ENCODE data around the gene PGLYRP4. TPM values are rescaled to one million over a fixed set of nuclear protein-coding genes. Genes with fewer than 3 reads are reported as not detected.
"Not testable (repeated sequence)": the region's sequence is repeated elsewhere in the genome, so short reads cannot be mapped to it uniquely, and the experiment has no call there.

The PGLYRP4 gene
- total RNA-seq, 1 donor from 2014 or later = not detected

GRCh38 chr1:153345187-153346076 lies 3.2 kb downstream of the PGLYRP4 start:
- intact Hi-C loops (cut with DNase I) = no loop called here
- ATAC-seq (ENCODE audit: poor library complexity) (no peak), DNase-seq (no peak)

GRCh38 chr1:153344718-153345025 lies 4.0 kb downstream of the PGLYRP4 start:
- ATAC-seq (ENCODE audit: poor library complexity) (peak; percentile 36), DNase-seq (no peak)
- intact Hi-C loops (cut with DNase I) = no loop called here

DNA sequence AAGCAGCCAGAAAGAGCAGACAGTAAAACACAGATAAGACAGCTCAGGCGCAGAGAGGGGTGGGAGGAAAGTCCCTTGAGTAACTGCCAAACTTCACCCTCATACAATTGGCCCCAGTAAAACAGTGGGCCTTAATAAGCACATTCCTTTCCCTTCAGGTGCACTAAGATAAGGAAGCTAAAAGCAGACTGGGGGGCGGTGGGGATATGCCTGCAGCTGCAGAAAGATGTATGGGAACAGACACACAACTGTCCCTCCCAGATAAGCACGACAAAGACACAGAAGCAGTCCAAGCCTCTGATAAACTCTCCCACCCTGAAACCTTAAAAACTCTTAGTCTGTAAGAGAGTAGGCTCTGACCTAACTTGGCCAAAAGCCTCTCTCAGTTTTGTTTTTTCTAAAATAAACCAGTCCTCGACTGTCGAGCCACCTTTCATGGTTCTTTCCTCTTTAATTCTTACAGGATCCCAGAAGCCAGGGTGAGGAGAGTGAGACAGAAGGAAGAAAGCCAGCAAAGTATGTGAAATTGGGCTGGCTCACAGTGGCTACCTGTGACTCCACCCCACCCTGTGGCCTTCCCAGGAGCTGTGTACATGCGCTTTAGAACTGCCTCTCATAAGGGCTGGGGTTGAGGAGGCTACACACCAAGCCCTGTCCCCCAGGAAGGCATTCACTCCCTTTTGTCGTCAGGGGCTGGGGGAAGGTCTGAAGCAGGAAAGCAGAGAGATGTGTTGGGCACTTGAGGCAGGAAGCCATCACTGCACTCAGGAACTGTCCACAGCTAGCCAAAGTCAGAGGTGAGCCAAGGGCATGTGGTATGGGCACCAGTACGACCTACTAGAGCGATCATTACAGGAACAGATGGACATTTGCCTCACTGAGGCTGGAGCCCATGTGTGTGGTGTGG lies 4.6 kb downstream of the PGLYRP4 start:
- ATAC-seq (ENCODE audit: poor library complexity) (no peak), DNase-seq (no peak)
- intact Hi-C loops (cut with DNase I) = no loop called here

DNA sequence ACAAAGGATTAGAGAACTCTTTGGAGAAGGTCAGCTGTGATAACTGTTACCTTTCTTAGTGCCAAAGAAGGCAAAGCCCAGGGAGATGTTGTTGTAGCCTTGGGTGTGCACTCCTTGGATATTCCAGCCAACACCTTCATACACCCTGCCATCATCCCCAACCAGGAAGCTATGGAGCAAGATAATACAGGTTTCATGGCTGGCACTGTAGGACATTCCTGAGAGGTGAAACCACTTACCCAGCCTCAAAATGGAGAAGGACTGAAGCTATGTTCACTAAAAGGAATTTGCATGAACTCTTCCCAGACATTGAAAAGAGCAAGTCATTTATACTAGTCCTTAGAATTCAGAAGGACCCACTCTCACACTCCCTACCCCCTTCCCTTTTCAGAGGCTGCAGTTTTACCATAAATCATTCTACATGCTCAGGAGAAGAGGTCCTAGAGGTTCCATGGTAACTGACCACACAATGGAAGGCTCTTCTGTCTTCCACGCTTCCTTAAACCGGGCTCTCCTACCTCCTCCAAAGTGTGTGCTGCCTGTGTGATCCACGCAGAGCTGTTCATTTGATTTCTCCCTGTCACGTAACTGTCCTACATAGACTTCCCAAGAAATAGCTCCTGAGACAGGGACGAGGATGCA lies 5.5 kb downstream of the PGLYRP4 start:
- intact Hi-C loops (cut with DNase I) = no loop called here
- ATAC-seq (ENCODE audit: poor library complexity) = no peak
- DNase-seq = no peak

DNA sequence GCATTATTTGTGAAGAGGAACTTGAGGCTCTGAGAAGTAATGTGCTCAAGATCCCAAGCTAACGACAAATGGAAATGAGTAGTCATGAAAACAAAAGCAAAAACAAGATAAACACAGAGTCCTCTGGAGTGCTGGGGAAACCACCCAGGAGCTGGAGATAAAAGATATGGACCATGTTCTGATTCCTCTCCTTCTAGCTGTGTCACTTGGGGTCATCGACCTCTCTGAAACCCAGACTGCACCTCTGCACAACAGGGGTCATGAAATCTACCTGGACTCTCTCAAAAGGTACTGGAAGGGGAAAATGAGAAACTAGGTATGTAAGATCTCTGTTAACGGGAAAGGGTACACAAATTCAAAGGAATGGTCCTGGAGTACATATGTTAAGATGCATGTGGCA lies 6.5 kb downstream of the PGLYRP4 start:
- no peak for ATAC-seq (ENCODE audit: poor library complexity)
- intact Hi-C loops (cut with DNase I) = no loop called here
- DNase-seq = no peak

- ATAC-seq (ENCODE audit: poor library complexity) (no peak), DNase-seq (no peak)
- intact Hi-C loops (cut with DNase I) = no loop called here
Observed at GRCh38 chr1:153341431-153341934, 7.2 kb downstream of the PGLYRP4 start.

DNA sequence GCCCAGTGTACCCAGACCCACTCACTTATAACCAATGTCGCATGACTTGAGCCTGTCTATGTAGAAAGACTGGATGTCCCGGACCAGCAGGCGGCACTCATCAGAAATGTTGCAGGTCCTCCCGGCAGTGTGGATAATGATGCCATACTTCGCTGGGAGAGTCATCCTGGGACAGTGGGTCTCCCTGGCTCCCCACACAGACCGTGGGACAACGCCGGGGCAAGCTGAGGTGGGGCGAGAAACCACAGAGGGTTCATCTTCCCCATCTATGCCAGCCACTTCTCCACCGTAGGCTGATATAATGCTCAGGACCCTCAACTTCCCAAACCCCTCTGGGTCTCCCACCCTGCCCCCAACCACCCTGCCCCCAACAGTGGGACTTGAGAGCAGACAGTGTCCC lies 8.3 kb downstream of the PGLYRP4 start:
- intact Hi-C loops (cut with DNase I) = no loop called here
- no peak for DNase-seq
- no peak for ATAC-seq (ENCODE audit: poor library complexity)

DNA sequence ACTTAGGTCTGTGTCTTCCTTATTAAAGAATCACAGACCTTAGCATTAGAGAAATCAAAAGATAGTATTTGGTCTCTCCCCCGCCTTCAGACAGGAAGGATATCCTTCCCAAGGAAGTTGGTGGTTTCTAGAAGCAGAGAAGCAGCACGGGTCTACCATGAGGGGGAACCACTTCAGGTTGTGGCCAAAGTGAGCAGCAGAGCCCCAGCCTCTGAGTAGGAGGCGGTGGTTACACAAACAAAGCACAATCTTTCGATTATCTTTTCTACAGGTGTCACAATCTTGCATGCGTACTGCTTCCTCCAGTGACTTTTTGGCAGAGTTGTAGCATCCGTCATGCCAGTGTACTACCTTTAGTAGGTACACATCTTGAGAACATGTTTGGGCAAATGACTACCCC lies 8.8 kb downstream of the PGLYRP4 start:
- intact Hi-C loops (cut with DNase I) = no loop called here
- DNase-seq (no peak), ATAC-seq (ENCODE audit: poor library complexity) (no peak)

DNA sequence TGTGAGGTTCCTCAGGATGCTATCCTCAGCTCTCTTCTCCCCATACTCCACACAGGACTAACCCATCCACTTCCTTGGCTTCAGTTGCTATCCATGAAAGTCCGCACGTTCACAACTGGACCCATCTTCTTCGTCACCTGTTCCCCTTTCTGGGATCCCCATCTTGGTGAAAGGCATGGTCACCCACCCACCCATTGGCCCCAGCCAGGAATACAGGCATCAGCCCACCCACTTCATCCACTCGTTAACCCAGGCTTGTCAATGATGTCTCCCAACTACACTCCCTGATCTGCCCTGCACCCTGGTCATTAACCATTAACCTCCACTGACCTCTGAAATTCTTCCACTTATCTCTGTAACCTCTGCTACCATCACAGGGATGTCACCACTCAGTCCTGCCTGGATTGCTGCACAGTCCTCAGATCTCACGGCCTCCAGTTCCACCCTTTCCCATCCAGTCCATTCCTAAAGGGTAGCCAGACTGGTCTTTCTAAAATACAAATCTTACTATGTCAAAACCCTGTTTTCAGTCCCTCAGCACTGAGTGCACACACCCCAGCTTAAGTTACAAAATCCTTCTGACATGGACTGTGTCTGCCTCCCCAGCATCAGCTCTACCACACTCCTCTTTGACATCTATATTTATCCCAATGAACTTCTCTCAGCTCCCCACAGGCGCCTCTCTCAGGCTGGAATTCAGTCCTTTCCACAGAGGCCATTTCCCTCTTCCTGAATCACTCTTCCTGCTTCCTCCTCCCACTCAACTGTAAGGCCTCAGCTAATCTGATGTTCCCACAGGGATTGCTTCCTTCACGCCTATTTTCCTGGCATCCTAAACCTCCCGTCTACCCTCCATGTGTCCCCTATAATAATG lies 10.4 kb downstream of the PGLYRP4 start:
- DNase-seq (no peak), ATAC-seq (ENCODE audit: poor library complexity) (no peak)
- intact Hi-C loops (cut with DNase I) = no loop called here

DNA sequence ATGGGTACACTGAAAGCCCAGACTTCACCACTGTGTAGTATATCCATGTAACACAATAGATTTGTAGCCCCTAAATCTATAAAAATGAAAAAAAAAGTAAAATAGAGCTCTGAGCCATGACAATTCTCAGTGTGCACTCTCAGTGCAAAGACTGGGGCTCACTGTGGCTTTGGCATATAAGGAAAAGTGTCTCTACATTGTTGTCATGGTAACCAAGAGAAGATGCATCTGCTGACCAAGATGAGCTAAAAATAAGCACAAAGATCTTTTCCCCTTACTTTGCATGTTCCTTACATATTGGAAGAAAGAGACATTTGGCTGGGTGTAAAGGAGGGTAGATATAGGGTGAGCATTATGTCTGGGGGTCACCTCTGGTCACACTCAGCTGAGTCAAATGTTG lies 12.0 kb downstream of the PGLYRP4 start:
- ATAC-seq (ENCODE audit: poor library complexity) (no peak), DNase-seq (no peak)
- intact Hi-C loops (cut with DNase I) = no loop called here

GRCh38 chr1:153333902-153334301 lies 14.7 kb downstream of the PGLYRP4 start:
- DNase-seq (no peak), ATAC-seq (ENCODE audit: poor library complexity) (no peak)
- intact Hi-C loops (cut with DNase I) = no loop called here

- DNase-seq (no peak), ATAC-seq (ENCODE audit: poor library complexity) (no peak)
- intact Hi-C loops (cut with DNase I) = no loop called here
Observed at GRCh38 chr1:153324912-153325311, 23.7 kb downstream of the PGLYRP4 start.

DNA sequence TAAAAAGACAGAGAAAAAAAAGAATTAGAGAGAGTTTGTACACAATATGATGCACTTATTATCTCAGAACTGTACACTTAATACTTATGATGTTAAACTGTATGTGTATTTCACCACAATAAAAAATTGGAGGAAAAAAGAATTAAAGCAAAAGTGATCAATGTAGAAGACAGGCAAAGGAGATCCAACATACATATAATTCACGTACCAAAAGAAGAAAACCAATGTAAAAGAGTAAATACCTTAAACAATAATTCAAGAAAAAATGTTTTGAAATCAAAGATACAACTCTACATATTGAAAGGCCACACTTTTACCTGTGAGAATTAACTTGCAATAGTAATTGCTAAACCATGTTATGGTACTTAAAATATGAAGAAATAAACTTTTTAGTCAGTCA lies 26.1 kb downstream of the PGLYRP4 start:
- intact Hi-C loops (cut with DNase I) = no loop called here
- ATAC-seq (ENCODE audit: poor library complexity) (no peak), DNase-seq (no peak)

DNA sequence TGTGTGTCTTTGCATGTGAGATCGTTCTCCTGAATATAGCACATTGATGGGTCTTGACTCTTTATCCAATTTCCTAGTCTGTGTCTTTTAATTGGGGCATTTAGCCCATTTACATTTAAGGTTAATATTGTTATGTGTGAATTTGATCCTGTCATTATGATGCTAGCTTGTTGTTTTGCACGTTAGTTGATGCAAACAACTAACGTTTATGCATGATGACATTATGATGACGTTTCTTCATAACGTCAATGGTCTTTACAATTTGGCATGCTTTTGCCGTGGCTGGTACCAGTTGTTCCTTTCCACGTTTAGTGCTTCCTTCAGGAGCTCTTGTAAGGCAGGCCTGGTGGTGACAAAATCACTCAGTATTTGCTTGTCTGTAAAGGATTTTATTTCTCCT lies 30.5 kb downstream of the PGLYRP4 start:
- ATAC-seq (ENCODE audit: poor library complexity); DNase-seq; intact Hi-C loops (cut with DNase I): not testable (repeated sequence)

DNA sequence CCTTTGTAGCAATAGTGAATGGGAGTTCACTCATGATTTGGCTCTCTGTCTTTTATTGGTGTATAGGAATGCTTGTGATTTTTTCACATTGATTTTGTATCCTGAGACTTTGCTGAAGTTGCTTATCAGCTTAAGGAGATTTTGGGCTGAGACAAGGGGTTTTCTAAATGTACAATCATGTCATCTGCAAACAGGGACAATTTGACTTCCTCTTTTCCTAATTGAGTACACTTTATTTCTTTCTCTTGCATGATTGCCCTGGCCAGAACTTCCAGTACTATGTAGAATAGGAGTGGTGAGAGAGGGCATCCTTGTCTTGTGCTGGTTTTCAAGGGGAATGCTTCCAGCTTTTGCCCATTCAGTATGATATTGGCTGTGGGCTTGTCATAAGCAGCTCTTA lies 32.6 kb downstream of the PGLYRP4 start:
- ATAC-seq (ENCODE audit: poor library complexity); intact Hi-C loops (cut with DNase I): not testable (repeated sequence)

GRCh38 chr1:153314388-153314787 lies 34.3 kb downstream of the PGLYRP4 start:
- ATAC-seq (ENCODE audit: poor library complexity); intact Hi-C loops (cut with DNase I); DNase-seq: not testable (repeated sequence)

More for the DNA sequence above, 32.6 kb downstream of the PGLYRP4 start:
- DNase-seq = not testable (repeated sequence)

GRCh38 chr1:153313288-153313687 lies 35.4 kb downstream of the PGLYRP4 start:
- intact Hi-C loops (cut with DNase I) = no loop called here
- ATAC-seq (ENCODE audit: poor library complexity) (no peak), DNase-seq (no peak)

DNA sequence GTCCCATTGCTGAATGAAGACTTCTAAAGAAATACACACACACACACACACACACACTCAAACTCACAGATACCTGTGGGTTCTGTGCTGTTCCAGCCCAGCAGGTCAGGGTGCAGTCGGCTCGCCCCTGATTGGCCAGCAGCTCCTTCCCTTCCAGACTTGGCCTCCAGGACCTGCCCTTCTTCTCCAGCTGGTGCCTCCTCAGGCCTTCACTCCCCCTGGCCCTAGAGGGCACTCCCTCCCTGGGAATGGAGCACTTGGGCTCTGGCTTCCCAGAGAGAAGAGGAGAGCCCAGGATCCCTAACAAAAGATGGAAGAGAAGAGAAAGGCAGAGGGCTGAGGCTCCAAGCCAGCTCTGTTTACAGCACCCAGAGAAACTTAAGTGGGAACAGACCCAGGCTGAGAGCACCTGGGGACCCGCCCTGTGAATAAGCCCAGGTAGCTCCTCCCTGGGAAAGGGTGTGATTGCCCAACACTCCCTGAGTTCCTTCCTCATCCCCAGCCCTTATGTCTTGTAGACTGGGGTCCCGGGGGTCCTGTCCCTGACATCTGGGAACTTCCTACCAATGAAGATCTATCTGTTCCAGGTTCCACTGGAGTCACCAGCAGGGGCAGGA lies 36.0 kb downstream of the PGLYRP4 start, which contains the start of gene PGLYRP3:
PGLYRP3 (minus strand) TSS at position 383 of the 617 bp plus-strand sequence. CDS start 2,287 bp downstream, outside the sequence.
- ATAC-seq (ENCODE audit: poor library complexity) (no peak), DNase-seq (no peak)
- intact Hi-C loops (cut with DNase I) = no loop called here

Data from Right ventricle myocardium superior (tissue), 1 donor.